OCI-LY7 (cell line): Measurements from ENCODE around the gene LAMB3. TPM values are rescaled to one million over a fixed set of nuclear protein-coding genes. Genes with fewer than 3 reads are reported as not detected.

Source experiments
- BruUV-seq: library from RNA; stranded (reverse); fragments of 400-500 nt; replicated peaks from 2 replicates; lab custom pipeline; 2021; lab: Mats Ljungman, UMichigan
- CTCF ChIA-PET: fragments of 300-600 bp; sonication (Branson Sonifier 250); formaldehyde crosslinking; loops from one replicate; lab custom pipeline; 2022; ENCODE audit warnings: antibody characterized with exemption; ENCODE audit not compliant: unreplicated experiment; lab: Charles Lee
- POLR2A ChIA-PET: fragments of 300-600 bp; sonication (Branson Sonifier 250); formaldehyde crosslinking; loops from one replicate; lab custom pipeline; 2022; ENCODE audit warnings: antibody characterized with exemption; lab: Charles Lee
- DNase-seq: peaks from one replicate; pipeline ENCODE4 v3.0.0-alpha.2; 2015; ENCODE audit warnings: low spot score
- H2AFZ ChIP-seq: fragments of 200-600 bp; sonication (generic), shearing (Covaris generic); 2 replicates; pipeline ENCODE4 v1.6.1; 2014; ENCODE audit warnings: mild to moderate bottlenecking, antibody characterized with exemption, low read length, moderate library complexity
- H3K27ac ChIP-seq: fragments of 200-600 bp; sonication (generic); 2 replicates; pipeline ENCODE4 v1.5.1; 2014; ENCODE audit warnings: mixed run types, low read depth, mild to moderate bottlenecking, moderate library complexity, low read length, inconsistent platforms; ENCODE audit not compliant: poor library complexity, severe bottlenecking
- H3K36me3 ChIP-seq: fragments of 200-600 bp; sonication (generic); 2 replicates; pipeline ENCODE4 v1.6.1; 2014; ENCODE audit warnings: mild to moderate bottlenecking, antibody characterized with exemption, low read length, moderate library complexity, mixed read lengths; ENCODE audit not compliant: insufficient read depth
- H3K4me1 ChIP-seq: fragments of 200-600 bp; sonication (generic); 2 replicates; pipeline ENCODE4 v1.5.1; 2014; ENCODE audit warnings: mild to moderate bottlenecking, low read length; ENCODE audit not compliant: insufficient read depth, poor library complexity, severe bottlenecking
- H3K4me2 ChIP-seq: fragments of 200-600 bp; sonication (generic); 2 replicates; pipeline ENCODE4 v1.6.1; 2014; ENCODE audit warnings: mild to moderate bottlenecking, low read length
- H3K4me3 ChIP-seq: fragments of 200-600 bp; sonication (generic); 2 replicates; pipeline ENCODE4 v1.5.1; 2014; ENCODE audit warnings: mild to moderate bottlenecking, low read depth, low read length; ENCODE audit not compliant: poor library complexity, severe bottlenecking
- H3K79me2 ChIP-seq: fragments of 200-600 bp; sonication (generic); 2 replicates; pipeline ENCODE4 v1.6.1; 2016; ENCODE audit warnings: low read depth, mild to moderate bottlenecking, low read length, moderate library complexity, mixed read lengths; ENCODE audit not compliant: insufficient read depth
- H3K9me2 ChIP-seq: fragments of 200-600 bp; sonication (generic); 2 replicates; pipeline ENCODE4 v1.6.1; 2016; ENCODE audit warnings: mild to moderate bottlenecking, low read length, mixed read lengths; ENCODE audit not compliant: insufficient read depth
- H3K9me3 ChIP-seq: fragments of 200-600 bp; sonication (generic); 2 replicates; pipeline ENCODE4 v1.6.1; 2014; ENCODE audit warnings: mild to moderate bottlenecking, mixed run types, low read length, mixed read lengths
- H4K20me1 ChIP-seq: fragments of 200-600 bp; sonication (generic); 2 replicates; pipeline ENCODE4 v1.6.1; 2014; ENCODE audit warnings: mild to moderate bottlenecking, antibody characterized with exemption, low read length, moderate library complexity, mixed read lengths; ENCODE audit not compliant: insufficient read depth
- EZH2phosphoT487 ChIP-seq: fragments of 200-600 bp; sonication (generic); IDR thresholded peaks from 2 replicates; pipeline ENCODE4 v1.6.1; 2018; ENCODE audit warnings: low read depth, borderline replicate concordance, mild to moderate bottlenecking, mixed run types, antibody characterized with exemption, low read length, moderate library complexity, mixed read lengths
- intact Hi-C: fragments of 100-400 bp; cut with micrococcal nuclease; formaldehyde crosslinking; loops from one replicate; pipeline ENCODE4 v1.10.0; 2022; ENCODE audit not compliant: unreplicated experiment
- total RNA-seq, 2 experiments: library from RNA; depleted of rRNA in 1 of 2; stranded (reverse); fragments of >200 nt in 1 of 2; shearing (Covaris generic) in 1 of 2; gene quantifications; 2 replicates each; pipeline ENCODE4 v1.2.3, GENCODE V29; 2014 to 2022
- TF ChIP-seq, protein P1 (sequence below): fragments of 200-600 bp; sonication (generic); conservative IDR thresholded peaks from 2 replicates; pipeline ENCODE4 v1.5.1; 2014; ENCODE audit warnings: mild to moderate bottlenecking, antibody characterized with exemption, low read length, moderate library complexity, mixed read lengths

The LAMB3 gene
- total RNA-seq, 2 experiments from 2014 or later: 0.41 to 0.46 TPM

DNA sequence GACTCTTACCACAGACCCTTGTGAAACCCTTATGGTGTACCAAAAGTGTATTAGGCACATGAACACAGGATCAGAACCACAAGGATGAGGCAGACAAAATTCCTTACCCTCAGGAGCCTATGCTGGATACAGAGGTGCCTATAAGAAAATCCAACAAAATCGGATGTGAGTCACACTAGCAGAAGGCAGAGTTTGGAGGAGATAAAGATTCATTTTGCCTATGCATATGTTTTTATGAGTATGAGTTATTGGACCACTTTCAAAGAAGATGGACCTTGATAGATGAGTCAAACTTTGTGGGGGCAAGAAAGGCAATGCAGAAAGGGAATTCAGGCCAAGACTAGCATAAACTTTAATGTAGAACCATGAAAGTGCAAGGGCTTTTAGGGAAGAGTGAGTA, 51.7 kb downstream of the LAMB3 start:
- Histone ChIP-seq H3K27ac (no peak overlapping the region), H3K9me2 (no peaks in the 10 kb centered on the region), H3K9me3 (no peaks in the 10 kb centered on the region), H2AFZ (no peak overlapping the region), H3K79me2 (no peaks in the 10 kb centered on the region), H4K20me1 (no peaks in the 10 kb centered on the region), H3K4me3 (no peak overlapping the region), H3K4me1 (no peaks in the 10 kb centered on the region), H3K4me2 (no peak overlapping the region), H3K36me3 (no peaks in the 10 kb centered on the region)
- no TSS peak for BruUV-seq
- intact Hi-C loops: no loop called here
- TF ChIP-seq, protein P1, sequence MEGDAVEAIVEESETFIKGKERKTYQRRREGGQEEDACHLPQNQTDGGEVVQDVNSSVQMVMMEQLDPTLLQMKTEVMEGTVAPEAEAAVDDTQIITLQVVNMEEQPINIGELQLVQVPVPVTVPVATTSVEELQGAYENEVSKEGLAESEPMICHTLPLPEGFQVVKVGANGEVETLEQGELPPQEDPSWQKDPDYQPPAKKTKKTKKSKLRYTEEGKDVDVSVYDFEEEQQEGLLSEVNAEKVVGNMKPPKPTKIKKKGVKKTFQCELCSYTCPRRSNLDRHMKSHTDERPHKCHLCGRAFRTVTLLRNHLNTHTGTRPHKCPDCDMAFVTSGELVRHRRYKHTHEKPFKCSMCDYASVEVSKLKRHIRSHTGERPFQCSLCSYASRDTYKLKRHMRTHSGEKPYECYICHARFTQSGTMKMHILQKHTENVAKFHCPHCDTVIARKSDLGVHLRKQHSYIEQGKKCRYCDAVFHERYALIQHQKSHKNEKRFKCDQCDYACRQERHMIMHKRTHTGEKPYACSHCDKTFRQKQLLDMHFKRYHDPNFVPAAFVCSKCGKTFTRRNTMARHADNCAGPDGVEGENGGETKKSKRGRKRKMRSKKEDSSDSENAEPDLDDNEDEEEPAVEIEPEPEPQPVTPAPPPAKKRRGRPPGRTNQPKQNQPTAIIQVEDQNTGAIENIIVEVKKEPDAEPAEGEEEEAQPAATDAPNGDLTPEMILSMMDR: no peak
- no peak for TF ChIP-seq EZH2phosphoT487
- POLR2A ChIA-PET: no interaction called here
- CTCF ChIA-PET: no interaction called here
- no peak for DNase-seq

DNA sequence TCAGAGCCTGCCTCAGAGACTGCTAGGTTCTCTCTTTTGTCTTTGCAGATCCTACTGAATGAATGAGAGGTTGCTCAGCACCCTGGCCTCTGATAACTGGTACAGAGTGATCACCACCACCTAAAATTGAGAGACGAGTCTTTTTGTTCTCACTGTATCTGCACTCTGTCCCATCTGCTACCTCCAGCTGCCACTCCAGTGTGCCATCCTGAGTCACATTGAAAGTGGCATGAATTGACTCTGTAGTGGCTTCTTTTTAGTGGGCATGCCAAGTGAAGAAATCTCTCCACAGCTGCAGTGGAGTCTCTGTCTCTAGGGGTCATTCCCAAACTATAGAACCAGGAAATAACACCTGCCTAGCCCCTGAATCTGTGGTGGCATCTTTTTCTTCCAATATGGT, 54.0 kb downstream of the LAMB3 start:
- DNase-seq: no peak
- no peak overlapping the region for H3K4me3 ChIP-seq
- H2AFZ ChIP-seq: no peak overlapping the region
- TF ChIP-seq EZH2phosphoT487: no peak
- TF ChIP-seq, protein P1: no peak
- no peaks in the 10 kb centered on the region for H3K79me2 ChIP-seq
- no peak overlapping the region for H3K27ac ChIP-seq
- H4K20me1 ChIP-seq: no peaks in the 10 kb centered on the region
- BruUV-seq: no TSS peak
- POLR2A ChIA-PET: no interaction called here
- no peak overlapping the region for H3K4me2 ChIP-seq
- no peaks in the 10 kb centered on the region for H3K4me1 ChIP-seq
- H3K9me2 ChIP-seq: no peaks in the 10 kb centered on the region
- H3K36me3 ChIP-seq: no peaks in the 10 kb centered on the region
- CTCF ChIA-PET: no interaction called here
- H3K9me3 ChIP-seq: no peaks in the 10 kb centered on the region
- intact Hi-C loops: no loop called here

DNA sequence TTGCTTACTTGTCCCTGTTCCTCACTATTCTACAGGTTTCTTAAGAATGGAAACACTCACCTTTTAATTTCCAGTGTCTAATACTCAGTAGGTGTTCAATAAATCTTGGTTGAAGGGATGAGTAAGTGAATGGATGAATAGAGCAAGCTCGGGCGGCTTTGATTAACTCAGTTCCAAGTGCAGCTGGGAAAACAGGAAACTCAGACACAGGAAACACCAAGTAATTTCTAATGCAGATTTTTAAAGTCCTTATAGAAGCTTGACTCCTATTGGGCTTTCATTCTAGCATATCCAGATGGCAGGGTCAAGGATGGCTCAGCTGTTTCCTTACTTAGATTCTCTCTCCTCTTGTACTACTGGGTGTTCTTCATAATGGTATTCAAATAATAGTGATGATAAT, 54.7 kb downstream of the LAMB3 start:
- Histone ChIP-seq H3K4me1 (no peaks in the 10 kb centered on the region), H3K9me2 (no peaks in the 10 kb centered on the region), H3K79me2 (no peaks in the 10 kb centered on the region), H3K27ac (no peak overlapping the region), H2AFZ (no peak overlapping the region), H3K4me2 (no peak overlapping the region), H3K4me3 (no peak overlapping the region), H4K20me1 (no peaks in the 10 kb centered on the region), H3K36me3 (no peaks in the 10 kb centered on the region), H3K9me3 (no peaks in the 10 kb centered on the region)
- CTCF ChIA-PET: no interaction called here
- intact Hi-C loops: no loop called here
- no TSS peak for BruUV-seq
- TF ChIP-seq, protein P1: no peak
- TF ChIP-seq EZH2phosphoT487: no peak
- POLR2A ChIA-PET: no interaction called here
- DNase-seq: no peak
